C4-2B (cell line): ENCODE measurements around the gene TMEM40.
"Not testable (repeated sequence)": the region's sequence is repeated elsewhere in the genome, so short reads cannot be mapped to it uniquely, and the experiment has no call there.

Source experiments
- H3K27ac ChIP-seq: fragments of 450-650 bp; 2 replicates; pipeline ENCODE4 v1.5.1; 2017
- ZFX ChIP-seq: fragments of 450-650 bp; IDR thresholded peaks from 2 replicates; pipeline ENCODE4 v1.6.1; 2017
- TF ChIP-seq, protein P1 (sequence below): fragments of 450-650 bp; conservative IDR thresholded peaks from 2 replicates; pipeline ENCODE4 v1.5.1; 2017; ENCODE audit warnings: mild to moderate bottlenecking

TMEM40 gene

DNA sequence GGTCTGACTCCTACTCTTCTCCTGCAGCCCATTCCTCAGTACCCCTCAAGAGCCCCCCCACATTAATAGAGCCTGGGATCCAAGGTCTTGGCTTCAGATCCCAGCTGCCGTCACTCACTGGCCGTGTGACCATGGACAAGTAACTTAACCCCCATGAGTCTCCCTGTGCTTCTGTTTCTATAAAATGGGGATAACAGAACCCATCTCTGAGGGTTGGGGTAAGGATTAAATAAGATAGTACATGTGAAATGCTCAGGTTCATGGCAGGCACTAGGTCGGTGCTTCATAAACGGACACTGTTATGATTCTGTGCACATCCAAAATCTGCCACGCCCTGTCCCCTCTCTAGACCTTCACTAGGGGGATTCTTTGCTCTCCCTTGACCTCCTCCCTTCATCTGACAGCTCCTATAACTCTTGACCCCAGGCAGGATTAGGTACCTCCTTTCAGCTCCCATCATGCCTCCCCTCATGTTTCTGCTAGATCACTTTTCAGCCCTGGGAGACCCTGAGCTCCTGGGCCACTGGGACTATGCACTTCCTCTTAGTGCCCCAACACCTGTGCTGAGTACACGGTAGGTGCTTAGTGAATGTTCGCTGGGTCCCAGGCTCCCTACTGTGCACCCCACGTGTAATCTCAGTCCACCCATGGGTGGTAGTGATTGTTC is 39.0 kb upstream of the TMEM40 start:
- TF ChIP-seq, protein P1, sequence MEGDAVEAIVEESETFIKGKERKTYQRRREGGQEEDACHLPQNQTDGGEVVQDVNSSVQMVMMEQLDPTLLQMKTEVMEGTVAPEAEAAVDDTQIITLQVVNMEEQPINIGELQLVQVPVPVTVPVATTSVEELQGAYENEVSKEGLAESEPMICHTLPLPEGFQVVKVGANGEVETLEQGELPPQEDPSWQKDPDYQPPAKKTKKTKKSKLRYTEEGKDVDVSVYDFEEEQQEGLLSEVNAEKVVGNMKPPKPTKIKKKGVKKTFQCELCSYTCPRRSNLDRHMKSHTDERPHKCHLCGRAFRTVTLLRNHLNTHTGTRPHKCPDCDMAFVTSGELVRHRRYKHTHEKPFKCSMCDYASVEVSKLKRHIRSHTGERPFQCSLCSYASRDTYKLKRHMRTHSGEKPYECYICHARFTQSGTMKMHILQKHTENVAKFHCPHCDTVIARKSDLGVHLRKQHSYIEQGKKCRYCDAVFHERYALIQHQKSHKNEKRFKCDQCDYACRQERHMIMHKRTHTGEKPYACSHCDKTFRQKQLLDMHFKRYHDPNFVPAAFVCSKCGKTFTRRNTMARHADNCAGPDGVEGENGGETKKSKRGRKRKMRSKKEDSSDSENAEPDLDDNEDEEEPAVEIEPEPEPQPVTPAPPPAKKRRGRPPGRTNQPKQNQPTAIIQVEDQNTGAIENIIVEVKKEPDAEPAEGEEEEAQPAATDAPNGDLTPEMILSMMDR, result no peak
- no peak for TF ChIP-seq ZFX
- H3K27ac ChIP-seq, result no peak overlapping the region

- H3K27ac ChIP-seq, result no peak overlapping the region
- no peak for TF ChIP-seq ZFX
- TF ChIP-seq, protein P1, result no peak
Observed at GRCh38 chr3:12797124-12797891, 38.2 kb upstream of the TMEM40 start.

GRCh38 chr3:12796171-12797123 is 37.4 kb upstream of the TMEM40 start, which contains the start of gene CAND2:
Gene CAND2 (plus strand): TSS chr3:12796680. CDS start chr3:12796721, 41 bp downstream.
- no peak within 1 kb of the TSS for H3K27ac ChIP-seq
- TF ChIP-seq ZFX, result no peak
- TF ChIP-seq, protein P1, result no peak

DNA sequence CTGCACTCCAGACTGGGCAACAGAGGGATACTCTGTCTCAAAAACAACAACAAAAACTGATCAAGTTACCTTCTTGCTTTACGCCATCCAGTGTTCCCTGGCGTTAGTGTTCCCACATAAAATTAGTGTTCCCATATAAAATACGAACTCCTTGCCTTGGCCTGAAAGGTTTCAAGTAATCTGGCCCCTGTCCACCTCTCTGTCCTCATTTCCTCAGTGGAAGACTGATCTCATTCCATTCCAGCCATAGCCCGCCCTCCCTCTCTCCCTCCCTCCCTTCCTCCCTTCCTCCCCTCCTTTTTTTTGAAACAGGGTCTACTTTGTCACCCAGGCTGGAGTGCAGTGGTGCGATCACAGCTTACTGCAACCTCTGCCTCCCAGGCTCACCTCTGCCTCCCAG is 34.6 kb upstream of the TMEM40 start:
- no peak for TF ChIP-seq ZFX
- TF ChIP-seq, protein P1, result no peak

GRCh38 chr3:12791430-12791829 is 32.4 kb upstream of the TMEM40 start:
- TF ChIP-seq, protein P1, result no peak
- no peak overlapping the region for H3K27ac ChIP-seq

More for the DNA sequence above, 34.6 kb upstream of the TMEM40 start:
- no peak overlapping the region for H3K27ac ChIP-seq

GRCh38 chr3:12787967-12788690 is 29.1 kb upstream of the TMEM40 start:
- not testable (repeated sequence) for H3K27ac ChIP-seq

DNA sequence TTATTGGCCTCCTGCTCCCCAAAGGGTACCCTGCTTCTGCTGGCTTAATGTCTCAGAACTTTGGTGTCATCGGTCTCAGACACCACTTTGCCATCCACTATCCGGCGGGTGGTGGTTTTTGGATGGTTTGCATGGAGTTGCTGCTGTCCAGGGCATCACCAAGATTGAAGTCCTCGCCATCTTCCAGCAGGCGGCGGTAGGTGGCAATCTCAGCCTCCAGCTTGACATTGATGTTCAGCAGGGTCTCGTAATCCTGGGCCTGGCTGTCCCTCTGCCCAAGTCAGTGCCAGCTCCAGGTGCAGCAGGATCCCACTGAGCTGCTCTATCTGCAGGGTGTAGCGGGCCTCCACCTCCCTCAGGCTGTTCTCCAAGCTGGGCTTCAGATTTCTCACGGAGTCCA is 28.3 kb upstream of the TMEM40 start:
- not testable (repeated sequence) for H3K27ac ChIP-seq
